Measurements from ENCODE around the gene SLC16A7.
A peak's percentile ranks its signal among the peaks of the same experiment; 100 is the strongest.
"Not testable (repeated sequence)": the region's sequence is repeated elsewhere in the genome, so short reads cannot be mapped to it uniquely, and the experiment has no call there.

The SLC16A7 gene

GRCh38 chr12:59595883-59596540, at the start of gene SLC16A7:
Gene SLC16A7 (plus strand): TSS chr12:59596029. CDS start chr12:59704802, 108,773 bp downstream.
- peak; percentile 80 for DNase-seq (ENCODE audit: low read depth)

GRCh38 chr12:59548930-59549329, 46.9 kb upstream of the SLC16A7 start:
- no peak for DNase-seq (ENCODE audit: low read depth)

GRCh38 chr12:59559696-59560095, 36.1 kb upstream of the SLC16A7 start:
- DNase-seq (ENCODE audit: low read depth): no peak

- no peak for DNase-seq (ENCODE audit: low read depth)
These were observed 25.7 kb upstream of the SLC16A7 start for GRCh38 chr12:59570145-59570544.

GRCh38 chr12:59574406-59574805, 21.4 kb upstream of the SLC16A7 start:
- no peak for DNase-seq (ENCODE audit: low read depth)

GRCh38 chr12:59575826-59576225, 20.0 kb upstream of the SLC16A7 start:
- no peak for DNase-seq (ENCODE audit: low read depth)

- DNase-seq (ENCODE audit: low read depth): no peak
These were observed 17.6 kb upstream of the SLC16A7 start for GRCh38 chr12:59578254-59578653.

- DNase-seq (ENCODE audit: low read depth): no peak
These were observed 16.2 kb upstream of the SLC16A7 start for GRCh38 chr12:59579631-59580030.

GRCh38 chr12:59580050-59580449, 15.8 kb upstream of the SLC16A7 start:
- no peak for DNase-seq (ENCODE audit: low read depth)

- DNase-seq (ENCODE audit: low read depth): no peak
These were observed 12.7 kb upstream of the SLC16A7 start for GRCh38 chr12:59583003-59583712.

GRCh38 chr12:59587710-59588109, 8.1 kb upstream of the SLC16A7 start:
- no peak for DNase-seq (ENCODE audit: low read depth)

- DNase-seq (ENCODE audit: low read depth): no peak
These were observed 2.1 kb upstream of the SLC16A7 start for GRCh38 chr12:59593761-59594160.

- DNase-seq (ENCODE audit: low read depth): no peak
These were observed 807 bp upstream of the SLC16A7 start for GRCh38 chr12:59594943-59595500.

- DNase-seq (ENCODE audit: low read depth): no peak
These were observed 305 bp upstream of the SLC16A7 start for GRCh38 chr12:59595565-59595882.

GRCh38 chr12:59597385-59597781, 1.6 kb downstream of the SLC16A7 start:
- peak; percentile 59 for DNase-seq (ENCODE audit: low read depth)

GRCh38 chr12:59600171-59600570, 4.3 kb downstream of the SLC16A7 start:
- no peak for DNase-seq (ENCODE audit: low read depth)

- no peak for DNase-seq (ENCODE audit: low read depth)
These were observed 7.9 kb downstream of the SLC16A7 start for GRCh38 chr12:59603754-59604153.

GRCh38 chr12:59612823-59613434, 17.1 kb downstream of the SLC16A7 start:
- DNase-seq (ENCODE audit: low read depth): not testable (repeated sequence)

- no peak for DNase-seq (ENCODE audit: low read depth)
These were observed 19.8 kb downstream of the SLC16A7 start for GRCh38 chr12:59615392-59616165.

GRCh38 chr12:59619461-59620240, 23.8 kb downstream of the SLC16A7 start:
- DNase-seq (ENCODE audit: low read depth): no peak

GRCh38 chr12:59620326-59620725, 24.5 kb downstream of the SLC16A7 start:
- DNase-seq (ENCODE audit: low read depth): no peak
